Measurements from ENCODE around the gene CEACAM4. TPM values are rescaled to one million over a fixed set of nuclear protein-coding genes. Genes with fewer than 3 reads are reported as not detected.

Gene CEACAM4
- total and polyA plus RNA-seq, 2 of the 8 experiments (the other 6 are each of a cell fraction or from before 2014, with no cell fraction given) = not detected

- Histone ChIP-seq H3K4ac (replicated peaks; ENCODE audit: insufficient read length, low read depth, low read length) (no peak overlapping the region), H3K4me1 (replicated peaks in 1 of 4; ENCODE audit: control insufficient read depth in 3 of 4, insufficient read depth in 4 of 4, low read length in 3 of 4) (no peaks in the 10 kb centered on the region), H3K18ac (ENCODE audit: extremely low read depth, low read length) (no peak overlapping the region), H3K9ac (replicated peaks in 1 of 4; ENCODE audit: extremely low read depth in 1 of 4, low read depth in 3 of 4, low read length in 3 of 4) (no peak overlapping the region), H4K20me1 (replicated peaks in 1 of 2; ENCODE audit: control insufficient read depth in 1 of 2, insufficient read depth in 2 of 2, low read length in 2 of 2) (no peaks in the 10 kb centered on the region), H2BK20ac (ENCODE audit: low read length) (no peak overlapping the region), H3K14ac (ENCODE audit: insufficient read length) (no peak overlapping the region), H2BK15ac (ENCODE audit: low read length) (no peak overlapping the region), H3K23me2 (ENCODE audit: low read depth, low read length) (no peaks in the 10 kb centered on the region), H3K23ac (ENCODE audit: insufficient read length) (no peak overlapping the region), H4K5ac (ENCODE audit: insufficient read length, low read depth, low read length) (no peak overlapping the region), H2AFZ (ENCODE audit: low read length) (no peak overlapping the region), H3K56ac (replicated peaks; ENCODE audit: insufficient read length, low read depth, low read length) (no peak overlapping the region), H2BK12ac (ENCODE audit: low read depth, low read length) (no peak overlapping the region), H4K91ac (replicated peaks; ENCODE audit: insufficient read length, low read length) (no peak overlapping the region), H4K8ac (ENCODE audit: extremely low read depth, insufficient read depth, low read length) (no peak overlapping the region), H2BK5ac (ENCODE audit: low read depth, low read length) (no peak overlapping the region), H3K36me3 (ENCODE audit: control insufficient read depth in 2 of 4, insufficient read depth in 4 of 4, low read length in 3 of 4) (no peaks in the 10 kb centered on the region), H3K27ac (ENCODE audit: low read depth, low read length) (no peak overlapping the region), H3K9me3 (ENCODE audit: insufficient read depth in 2 of 2, low read depth in 1 of 2, low read length in 1 of 2) (peaks cover 69 to 77% of the 10 kb centered on the region in 2 experiments), H3K4me3 (ENCODE audit: extremely low read depth in 1 of 4, insufficient read depth in 2 of 4, low read depth in 3 of 4, low read length in 4 of 4) (no peak overlapping the region), H3K4me2 (ENCODE audit: insufficient read depth in 1 of 2, low read depth in 2 of 2, low read length in 2 of 2) (no peak overlapping the region), H3K79me2 (ENCODE audit: control insufficient read depth in 1 of 2, insufficient read depth in 2 of 2, low read length in 2 of 2) (no peaks in the 10 kb centered on the region), H3K27me3 (replicated peaks in 1 of 4; ENCODE audit: control insufficient read depth in 3 of 4, extremely low read depth in 1 of 4, insufficient read depth in 3 of 4, low read length in 3 of 4) (no peaks in the 10 kb centered on the region), H2AK5ac (ENCODE audit: low read depth, low read length) (no peak overlapping the region), H2BK120ac (replicated peaks; ENCODE audit: low read depth, low read length) (no peak overlapping the region), H3K79me1 (ENCODE audit: low read depth, low read length) (no peaks in the 10 kb centered on the region)
- ChIA-PET CTCF (ENCODE audit: partially characterized antibody) (interaction anchor here (1.0 to 2.1 kb wide), 3 partner anchors 18 to 139 kb away, joined by 3 to 7 read pairs (median 4); no protein-coding TSS in a partner anchor), POLR2A (ENCODE audit: partially characterized antibody) (no interaction called here)
- TF ChIP-seq TEAD4 (IDR thresholded peaks at IDR 0.05; ENCODE audit: low read depth, low read length) = peak; percentile 88
- no peak for TF ChIP-seq RBBP5 (IDR thresholded peaks at IDR 0.05; ENCODE audit: borderline replicate concordance, low read depth, low read length)
- FAIRE-seq (no peak), DNase-seq (ENCODE audit: low read depth in 1 of 2, low spot score in 2 of 2) (no peak)
- 61% methylated on average over 6 of the region's 6 CpGs; no CpG with 5 or more reads in 1 of the 2 experiments for WGBS, 2 experiments (ENCODE audit: extremely low coverage in 1 of 2, insufficient coverage in 1 of 2, insufficient read length in 1 of 2, insufficient replicate concordance in 2 of 2, low coverage in 1 of 2, low lambda C conversion rate in 2 of 2, missing lambda C conversion rate in 1 of 2)
Observed at GRCh38 chr19:41588497-41589209, 38.2 kb downstream of the CEACAM4 start.
